Stimulated activated CD4-positive, alpha-beta T cell treated with anti-CD3 and anti-CD28 coated beads, TNF-alpha, amount 100 ng/mL, for 24 hours (primary cell): ENCODE data around the gene IQCK.
A peak's percentile ranks its signal among the peaks of the same experiment; 100 is the strongest.
"Not testable (repeated sequence)": the region's sequence is repeated elsewhere in the genome, so short reads cannot be mapped to it uniquely, and the experiment has no call there.

ENCODE experiments used
- DNase-seq, 3 experiments: peaks; one replicate each; pipeline ENCODE4 v3.0.0-alpha.2; 2020; ENCODE audit warnings: low read depth in 3 of 3

IQCK gene, protein sequence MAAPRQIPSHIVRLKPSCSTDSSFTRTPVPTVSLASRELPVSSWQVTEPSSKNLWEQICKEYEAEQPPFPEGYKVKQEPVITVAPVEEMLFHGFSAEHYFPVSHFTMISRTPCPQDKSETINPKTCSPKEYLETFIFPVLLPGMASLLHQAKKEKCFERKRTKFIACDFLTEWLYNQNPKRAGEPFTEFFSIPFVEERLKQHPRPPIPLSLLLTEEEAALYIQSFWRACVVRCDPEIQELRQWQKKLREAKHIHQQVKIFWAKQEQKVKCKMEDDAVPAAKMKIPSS

DNA sequence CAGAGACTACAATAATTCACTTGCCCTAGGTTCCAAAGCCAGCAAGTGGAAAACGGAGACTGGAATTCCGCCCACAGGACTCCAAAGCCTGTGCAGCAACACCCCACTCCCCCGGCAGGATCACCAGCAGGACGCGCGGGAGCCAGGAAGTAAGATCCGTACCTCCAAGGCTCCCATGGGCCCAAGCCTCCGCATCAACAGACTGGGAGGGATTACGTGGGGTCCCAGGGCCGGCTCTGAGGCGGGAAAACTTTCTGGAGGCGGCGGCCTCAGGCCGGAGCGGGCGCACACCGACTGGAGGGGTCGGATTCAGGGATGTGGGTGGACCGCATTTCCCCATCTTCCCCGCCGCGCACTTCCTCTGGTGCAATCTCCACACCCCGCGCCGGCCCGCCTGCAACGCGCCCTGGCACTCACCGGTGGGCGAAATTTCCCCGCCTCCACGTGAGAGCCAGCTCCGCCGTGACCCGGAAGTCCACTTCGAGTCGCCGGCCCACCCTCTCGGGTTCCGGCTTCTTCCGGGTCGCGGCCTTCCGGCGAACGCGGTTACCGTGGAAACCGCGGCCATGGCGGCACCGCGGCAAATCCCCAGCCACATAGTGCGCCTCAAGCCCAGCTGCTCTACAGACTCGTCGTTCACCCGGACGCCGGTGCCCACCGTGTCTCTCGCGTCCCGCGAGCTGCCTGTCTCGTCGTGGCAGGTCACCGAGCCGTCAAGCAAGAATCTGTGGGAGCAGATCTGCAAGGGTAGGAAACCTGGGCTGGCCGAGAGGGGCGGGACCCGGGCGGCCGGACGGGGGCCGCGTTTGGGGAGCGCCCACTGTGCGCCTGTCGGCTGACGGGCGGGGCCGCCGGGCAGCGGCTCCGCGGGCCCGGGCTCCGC lies at the start of gene IQCK, which contains the start of gene KNOP1:
Gene IQCK (plus strand): TSS at position 531 of the 883 bp plus-strand sequence. CDS start 36 bp downstream, at position 567.
Gene KNOP1 (minus strand): TSS at position 487 of the 883 bp plus-strand sequence. CDS start 3,192 bp downstream, outside the sequence.
- DNase-seq: peak; percentile 86 to 89 (median 87)

GRCh38 chr16:19672378-19672777 lies 45.7 kb upstream of the IQCK start:
- DNase-seq: no peak

GRCh38 chr16:19674485-19674884 lies 43.6 kb upstream of the IQCK start:
- no peak for DNase-seq

GRCh38 chr16:19677402-19677801 lies 40.7 kb upstream of the IQCK start:
- DNase-seq: no peak

DNA sequence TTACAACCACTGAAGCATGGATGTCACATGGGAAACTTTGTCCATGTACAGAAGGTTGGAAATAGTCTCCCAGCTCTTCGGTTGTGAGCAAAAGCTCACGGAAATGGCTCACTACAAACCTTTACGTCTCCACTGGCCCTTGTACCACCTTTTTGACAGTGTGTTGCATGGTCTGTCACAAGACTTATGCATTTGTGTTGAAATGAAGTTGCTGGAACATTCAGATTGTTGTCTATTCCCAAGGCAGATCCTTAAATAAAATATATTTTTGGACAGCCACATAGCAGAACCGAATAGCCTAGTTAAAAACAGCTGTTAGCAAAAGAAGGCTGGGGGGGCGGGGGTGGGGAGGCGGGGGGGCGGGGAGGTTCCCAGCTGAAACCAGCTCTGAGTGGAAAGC lies 39.3 kb upstream of the IQCK start:
- DNase-seq: no peak

DNA sequence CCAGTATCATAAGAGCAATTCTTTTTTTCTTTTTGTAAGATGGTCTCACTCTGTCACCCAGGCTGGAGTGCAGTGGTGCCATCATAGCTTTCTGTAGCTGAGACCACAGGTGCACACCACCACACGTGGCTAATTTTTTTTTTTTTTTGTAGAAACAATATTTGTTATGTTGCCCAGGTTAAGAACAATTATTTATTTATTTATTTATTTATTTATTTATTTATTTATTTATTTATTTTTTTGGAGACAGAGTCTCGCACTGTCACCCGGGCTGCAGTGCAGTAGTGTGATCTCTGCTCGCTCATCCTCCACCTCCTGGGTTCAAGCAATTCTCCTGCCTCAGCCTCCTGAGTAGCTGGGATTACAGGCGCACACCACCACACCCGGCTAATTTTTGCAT lies 38.8 kb upstream of the IQCK start:
- not testable (repeated sequence) for DNase-seq

GRCh38 chr16:19680881-19681340 lies 37.2 kb upstream of the IQCK start:
- DNase-seq: no peak

DNA sequence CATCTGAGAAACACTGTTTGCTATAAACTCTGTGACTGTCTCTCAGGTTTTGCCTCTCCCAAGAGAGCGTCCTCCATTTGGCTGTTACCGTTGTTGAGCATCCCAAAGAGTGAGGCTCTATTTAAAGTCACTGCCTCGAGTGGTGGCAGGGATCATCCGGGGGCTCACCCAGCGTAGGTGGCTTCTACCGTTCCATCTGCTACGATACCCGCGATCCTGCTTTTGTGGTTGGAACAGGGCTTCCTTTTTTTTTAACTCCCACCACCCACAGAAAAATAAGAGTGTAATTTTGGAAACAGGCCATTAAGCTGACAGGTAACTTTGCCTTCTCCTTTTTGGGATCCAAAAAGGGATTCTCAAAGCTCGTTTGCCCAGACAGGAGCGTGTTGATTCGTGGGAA lies 36.4 kb upstream of the IQCK start:
- DNase-seq: no peak

GRCh38 chr16:19683453-19684236 lies 34.4 kb upstream of the IQCK start:
- no peak for DNase-seq

GRCh38 chr16:19685176-19685575 lies 32.9 kb upstream of the IQCK start:
- DNase-seq: no peak

GRCh38 chr16:19687279-19687678 lies 30.8 kb upstream of the IQCK start:
- DNase-seq: no peak

DNA sequence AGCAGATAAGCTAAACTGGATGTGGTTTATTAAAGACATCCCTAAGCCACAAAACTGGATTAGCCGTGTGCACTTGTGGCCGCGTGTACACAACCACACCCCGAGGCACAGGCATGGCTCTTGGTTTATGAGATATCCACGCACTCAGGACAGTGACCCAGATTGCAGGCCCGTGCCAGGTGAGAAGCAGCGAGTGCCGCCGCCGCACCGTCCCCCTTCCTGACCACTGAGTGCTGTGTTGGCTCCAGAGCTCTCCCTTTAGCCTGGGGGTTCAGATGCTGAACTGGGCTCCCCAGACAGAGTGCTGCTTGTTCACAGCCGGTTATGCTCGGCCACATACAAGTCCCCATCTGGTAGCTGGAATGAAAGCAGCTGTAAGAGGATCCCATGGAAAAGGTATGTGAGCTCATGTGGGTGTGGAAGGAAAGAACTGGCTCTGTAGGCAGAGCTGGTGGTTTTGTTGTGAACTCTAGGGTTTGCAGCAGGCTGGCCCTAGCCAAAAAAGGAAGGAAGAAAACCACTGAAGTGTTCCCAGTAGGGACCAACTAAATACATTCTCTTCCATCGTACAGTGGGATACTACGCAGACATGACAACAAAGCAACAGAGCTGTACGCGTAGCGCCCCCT lies 29.6 kb upstream of the IQCK start:
- DNase-seq: no peak

DNA sequence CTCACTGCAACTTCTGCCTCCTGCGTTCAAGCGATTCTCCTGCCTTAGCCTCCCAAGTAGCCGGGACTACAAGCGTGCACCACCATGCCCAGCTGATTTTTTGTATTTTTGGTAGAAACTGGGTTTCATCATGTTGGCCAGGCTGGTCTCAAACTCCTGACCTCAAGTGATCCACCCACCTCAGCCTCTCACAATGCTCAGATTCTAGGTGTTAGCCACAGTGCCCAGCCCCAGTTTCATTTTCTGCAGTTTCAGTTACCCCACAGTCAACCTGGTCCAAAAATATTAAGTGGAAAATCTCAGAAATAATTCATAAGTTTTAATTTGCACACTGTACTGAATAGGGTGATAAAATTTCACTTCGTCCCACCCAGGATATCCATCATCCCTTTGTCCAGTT lies 28.7 kb upstream of the IQCK start:
- DNase-seq: no peak

GRCh38 chr16:19690196-19690595 lies 27.9 kb upstream of the IQCK start:
- no peak for DNase-seq

DNA sequence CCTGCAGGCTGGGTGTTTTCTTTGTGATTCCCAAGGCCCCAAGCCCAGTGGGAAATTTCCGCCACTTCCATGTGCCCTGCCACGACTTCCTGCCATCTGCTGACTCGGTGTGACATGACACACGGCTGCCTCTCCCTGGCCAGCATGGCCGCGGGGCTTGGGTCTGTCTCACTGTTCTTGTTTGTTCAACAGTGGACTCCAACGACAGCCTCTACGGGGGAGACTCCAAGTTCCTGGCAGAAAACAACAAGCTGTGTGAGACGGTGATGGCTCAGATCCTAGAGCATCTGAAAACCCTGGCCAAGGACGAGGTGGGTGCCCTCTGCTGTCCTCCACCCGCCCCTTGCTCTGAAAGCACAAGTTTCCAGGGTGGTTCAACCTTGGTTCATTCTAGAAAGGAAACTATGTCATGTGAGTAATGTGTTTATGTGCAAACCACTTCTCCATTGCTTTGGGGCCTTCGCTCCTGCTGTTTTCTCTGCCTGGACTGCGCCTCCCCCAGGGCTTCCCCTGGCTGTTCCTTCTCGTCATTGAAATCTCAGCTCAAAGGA lies 26.8 kb upstream of the IQCK start:
- no peak for DNase-seq

DNA sequence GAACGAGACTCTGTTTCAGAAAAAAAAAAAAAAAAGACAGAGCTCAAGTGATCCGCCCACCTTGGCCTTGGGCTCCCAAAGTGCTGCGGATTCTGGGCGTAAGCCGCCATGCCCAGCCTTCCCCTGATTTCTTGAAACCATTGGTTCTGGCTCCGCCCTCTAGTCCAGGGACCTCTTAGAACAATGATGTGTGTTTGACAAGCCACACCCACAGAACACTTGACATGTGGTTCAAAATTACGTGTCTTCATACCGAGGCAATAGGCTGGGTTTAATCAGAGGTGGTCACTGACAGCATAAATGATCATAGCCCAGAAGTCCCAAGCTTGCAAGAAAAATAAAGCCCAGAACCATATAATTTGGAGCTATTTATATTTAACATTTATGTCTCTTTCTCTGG lies 23.1 kb upstream of the IQCK start:
- no peak for DNase-seq

DNA sequence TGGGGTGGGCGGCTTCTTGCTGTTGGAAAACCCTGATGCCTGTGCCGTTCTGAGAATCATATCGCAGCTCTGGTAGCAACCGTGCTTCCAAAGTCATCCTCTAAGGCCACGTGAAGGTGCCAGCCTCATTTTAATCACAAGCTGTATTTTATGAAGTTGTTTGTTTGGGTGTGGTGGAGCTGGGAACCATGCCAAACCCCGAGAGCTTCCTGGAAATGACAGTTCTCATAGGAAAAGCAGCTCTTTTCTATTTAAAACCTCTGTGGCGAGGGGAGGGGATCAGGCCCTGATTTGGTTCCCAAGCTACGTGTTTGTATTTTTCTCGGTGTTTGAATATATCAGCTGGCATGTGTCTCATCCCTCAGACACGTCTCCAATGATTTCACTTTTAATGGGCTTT lies 21.7 kb upstream of the IQCK start:
- DNase-seq: peak in 2 of 3 experiments; percentile 19 to 34

DNA sequence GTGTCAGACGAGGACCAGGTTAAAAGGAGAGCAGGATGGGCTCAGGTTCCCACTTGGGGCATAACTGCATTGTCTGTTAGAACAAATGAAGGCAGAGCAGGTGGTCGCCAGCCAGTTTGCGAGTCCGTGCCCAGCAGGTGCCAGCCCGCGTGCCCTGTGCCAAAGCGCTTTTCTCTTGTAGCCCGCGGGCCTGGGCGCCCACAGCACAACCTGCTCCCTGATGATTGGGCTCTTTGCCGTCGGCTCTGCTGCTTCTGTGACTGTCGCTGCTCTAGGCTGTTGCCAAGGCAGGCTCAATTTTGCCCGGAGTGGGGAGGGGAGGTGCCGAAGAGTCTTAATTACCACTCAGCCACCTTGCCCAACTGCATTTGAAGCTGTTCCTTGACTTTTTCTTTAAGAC lies 21.1 kb upstream of the IQCK start:
- no peak for DNase-seq

- DNase-seq: no peak
These were observed 20.2 kb upstream of the IQCK start for GRCh38 chr16:19697756-19698318.

- DNase-seq: no peak
These were observed 19.3 kb upstream of the IQCK start for GRCh38 chr16:19698480-19699465.
